Activated T-helper 2 cell treated with anti-CD3 and anti-CD28 coated beads, Interferon-gamma antibody, Interleukin-2, Interleukin-4, amounts not matched to agents 10 μg/mL and 5 μg/mL and 100 μg/mL, durations not matched to agents 14 hours and 24 hours and 36 hours (primary cell): ENCODE results near the gene RFWD3. TPM values are rescaled to one million over a fixed set of nuclear protein-coding genes. Genes with fewer than 3 reads are reported as not detected.
A peak's percentile ranks its signal among the peaks of the same experiment; 100 is the strongest.
"Not testable (repeated sequence)": the region's sequence is repeated elsewhere in the genome, so short reads cannot be mapped to it uniquely, and the experiment has no call there.

Experiments
- DNase-seq: peaks from one replicate; pipeline ENCODE4 v3.0.0; 2021; ENCODE audit warnings: low spot score
- H3K27ac Mint-ChIP-seq: one replicate; pipeline ENCODE4 v1.8.0; 2021; ENCODE audit warnings: mixed read lengths
- H3K27me3 Mint-ChIP-seq: one replicate; pipeline ENCODE4 v1.8.0; 2021; ENCODE audit warnings: low read depth, mixed read lengths
- H3K36me3 Mint-ChIP-seq: one replicate; pipeline ENCODE4 v1.8.0; 2021; ENCODE audit warnings: low read depth, mixed read lengths
- H3K4me1 Mint-ChIP-seq: one replicate; pipeline ENCODE4 v1.8.0; 2021; ENCODE audit warnings: low read depth, mixed read lengths
- H3K4me3 Mint-ChIP-seq: one replicate; pipeline ENCODE4 v1.8.0; 2021; ENCODE audit warnings: low read depth, mild to moderate bottlenecking, moderate library complexity, mixed read lengths
- H3K9me3 Mint-ChIP-seq: one replicate; pipeline ENCODE4 v1.8.0; 2021; ENCODE audit warnings: mixed read lengths
- intact Hi-C: fragments of 100-400 bp; cut with micrococcal nuclease; formaldehyde crosslinking; loops from one replicate; pipeline ENCODE4 v1.15.1; 2023
- total RNA-seq: library from RNA; stranded (reverse); gene quantifications from 2 replicates; pipeline ENCODE4 v1.2.3, GENCODE V29; 2022

RFWD3 gene
- total RNA-seq, 1 donor from 2014 or later: 94.5 TPM

DNA sequence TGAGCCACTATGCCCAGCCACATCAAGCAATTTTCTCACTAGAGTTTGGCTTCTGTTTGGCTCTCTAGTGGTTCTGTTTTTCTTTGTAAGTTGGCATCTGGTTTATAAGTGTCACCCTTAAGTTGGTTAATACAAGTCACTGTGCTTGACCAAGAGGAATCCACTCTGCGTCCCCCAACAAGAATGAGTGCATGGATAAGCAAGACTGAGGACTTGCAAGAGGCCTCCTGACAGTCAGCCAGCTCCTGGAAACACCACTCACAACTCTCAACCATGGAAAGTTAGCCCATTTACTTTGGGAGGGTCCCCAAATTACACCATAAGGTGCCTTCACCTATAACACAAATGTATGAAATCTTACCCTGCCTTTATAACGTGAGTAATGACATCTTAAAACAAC is 7.6 kb downstream of the RFWD3 start:
- Mint-ChIP-seq H3K27me3 (no peaks in the 10 kb centered on the region), H3K4me1 (peaks cover 69% of the 10 kb centered on the region), H3K9me3 (no peaks in the 10 kb centered on the region), H3K27ac (no peak overlapping the region), H3K36me3 (peaks cover 93% of the 10 kb centered on the region), H3K4me3 (no peak overlapping the region)
- intact Hi-C loops: no loop called here
- no peak for DNase-seq

DNA sequence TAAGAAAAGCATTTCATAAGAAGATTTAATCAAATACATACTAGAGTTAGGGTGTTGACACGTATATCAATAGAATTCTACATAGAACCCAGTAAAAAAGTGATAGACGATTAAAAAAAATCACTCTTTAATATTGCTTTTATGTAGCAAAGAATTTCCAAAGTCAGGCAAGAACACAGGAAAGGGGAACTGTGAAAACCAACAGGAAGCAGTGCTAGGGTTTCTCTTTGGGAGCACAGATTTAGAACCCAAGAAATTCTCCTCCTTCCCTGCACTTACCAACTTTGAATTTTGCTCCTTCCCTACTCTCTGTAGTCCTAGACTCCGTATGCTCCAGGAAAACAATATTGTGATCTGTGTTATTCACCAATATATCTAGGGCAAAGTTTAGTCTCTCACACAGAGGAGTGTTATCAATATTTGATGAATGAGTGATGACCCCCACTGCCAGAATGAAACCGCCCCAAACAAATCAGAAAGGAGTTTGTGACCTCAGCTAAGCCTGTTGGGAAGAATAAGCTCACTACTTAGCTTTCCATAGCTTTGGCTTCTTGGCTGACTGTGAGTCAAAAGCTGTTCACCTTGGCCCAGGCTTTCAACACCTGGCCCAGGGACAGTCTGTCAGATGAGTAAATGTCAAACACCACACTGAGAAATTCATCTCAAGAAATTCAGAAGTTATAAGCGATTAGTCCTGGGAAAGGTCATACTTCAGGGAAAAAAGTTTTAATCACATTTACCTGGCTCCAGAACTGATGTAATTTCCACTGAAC is 8.6 kb downstream of the RFWD3 start:
- peak overlapping the region; percentile 26 for H3K27ac Mint-ChIP-seq

DNA sequence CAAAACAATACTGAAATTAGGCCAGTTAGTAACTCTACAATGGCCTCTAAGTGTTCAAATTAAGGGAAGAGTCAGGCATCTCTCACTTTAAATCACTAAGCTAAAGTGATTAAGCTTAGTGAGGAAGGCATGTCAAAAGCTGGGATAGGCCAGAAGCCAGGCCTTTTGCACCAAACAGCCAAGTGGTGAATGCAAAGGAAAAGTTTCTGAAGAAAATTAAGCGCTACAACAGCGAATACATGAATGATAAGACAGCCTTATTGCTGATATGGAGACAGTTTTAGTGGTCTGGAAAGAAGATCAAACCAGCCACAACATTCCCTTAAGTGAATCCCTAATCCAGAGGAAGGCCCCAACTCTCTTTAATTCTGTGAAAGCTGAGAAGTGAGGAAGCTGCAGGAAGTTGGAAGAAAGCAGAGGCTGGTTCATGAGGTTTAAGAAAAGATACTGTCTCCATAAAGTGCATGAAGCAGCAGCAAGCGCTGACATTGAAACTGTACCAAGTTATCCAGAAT is 12.1 kb downstream of the RFWD3 start:
- DNase-seq: no peak
- Mint-ChIP-seq H3K27ac (no peak overlapping the region), H3K9me3 (no peaks in the 10 kb centered on the region), H3K4me1 (peaks cover 42% of the 10 kb centered on the region), H3K4me3 (no peak overlapping the region), H3K27me3 (no peaks in the 10 kb centered on the region), H3K36me3 (peaks cover 78% of the 10 kb centered on the region)
- intact Hi-C loops: no loop called here

More for the DNA sequence above, 8.6 kb downstream of the RFWD3 start:
- Mint-ChIP-seq H3K4me3 (no peak overlapping the region), H3K27me3 (no peaks in the 10 kb centered on the region), H3K9me3 (no peaks in the 10 kb centered on the region), H3K4me1 (peaks cover 63% of the 10 kb centered on the region), H3K36me3 (peaks cover 88% of the 10 kb centered on the region)
- intact Hi-C loops: no loop called here
- DNase-seq: no peak

DNA sequence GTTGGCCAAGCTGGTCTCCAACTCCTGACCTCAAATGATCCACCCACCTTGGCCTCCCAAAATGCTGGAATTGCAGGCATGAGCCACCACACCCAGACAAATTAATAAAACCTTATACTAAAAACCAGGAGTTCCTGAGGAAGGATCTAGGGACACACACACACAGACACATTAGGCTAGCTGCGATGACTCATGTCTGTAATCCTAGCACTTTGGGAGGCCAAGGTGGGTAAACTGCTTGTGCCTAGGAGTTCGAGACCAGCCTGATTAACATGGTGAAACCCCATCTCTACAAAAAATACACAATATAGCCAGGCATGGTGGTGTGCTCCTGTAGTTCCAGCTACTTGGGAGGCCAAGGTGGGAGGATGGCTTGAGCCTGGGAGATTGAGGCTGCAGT is 13.8 kb downstream of the RFWD3 start:
- Mint-ChIP-seq H3K36me3 (peaks cover 73% of the 10 kb centered on the region), H3K4me1 (peaks cover 29% of the 10 kb centered on the region)
- H3K9me3 Mint-ChIP-seq, DNase-seq, intact Hi-C loops, H3K4me3 Mint-ChIP-seq, H3K27me3 Mint-ChIP-seq, H3K27ac Mint-ChIP-seq: not testable (repeated sequence)

DNA sequence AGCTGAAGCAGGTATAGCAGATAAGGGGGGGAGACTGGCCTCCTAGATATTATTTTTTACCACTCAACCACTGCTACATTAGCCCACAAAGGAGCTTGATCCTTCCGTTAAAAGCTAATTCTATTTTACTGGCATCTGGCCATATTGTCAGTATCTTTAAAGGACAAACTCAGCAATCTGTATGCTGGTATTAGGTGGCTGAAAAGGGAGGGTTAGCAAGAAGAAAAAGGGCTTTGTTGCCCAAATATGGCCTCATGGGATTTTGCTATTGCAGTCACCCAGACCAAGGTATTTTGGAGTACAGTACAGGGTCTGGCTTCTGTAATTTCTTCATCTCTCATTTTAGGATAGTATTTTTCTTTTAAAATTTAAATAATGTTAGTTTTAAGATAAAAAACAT is 14.4 kb downstream of the RFWD3 start:
- Mint-ChIP-seq H3K36me3 (peaks cover 72% of the 10 kb centered on the region), H3K27ac (no peak overlapping the region), H3K4me3 (no peak overlapping the region), H3K4me1 (peaks cover 27% of the 10 kb centered on the region), H3K27me3 (no peaks in the 10 kb centered on the region), H3K9me3 (no peaks in the 10 kb centered on the region)
- intact Hi-C loops: no loop called here
- DNase-seq: no peak

DNA sequence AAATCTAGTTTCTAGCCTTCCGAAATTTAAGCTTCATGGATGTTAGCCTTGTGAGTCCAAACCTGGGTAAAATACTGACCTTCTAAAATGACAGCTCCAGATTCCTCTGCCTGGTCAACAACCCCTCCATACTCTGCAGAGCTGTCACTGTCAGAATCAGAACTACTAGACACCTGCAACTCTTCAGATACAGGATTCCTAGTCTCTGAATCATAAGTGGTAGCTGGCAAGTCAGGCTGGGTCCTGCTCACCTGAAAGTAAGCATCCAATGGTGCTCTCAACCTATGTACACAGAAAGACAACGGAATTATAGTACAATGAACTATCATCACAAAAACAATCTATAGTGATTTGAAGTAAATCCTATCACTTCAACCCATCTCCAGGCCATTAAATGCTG is 14.8 kb downstream of the RFWD3 start:
- Mint-ChIP-seq H3K27ac (no peak overlapping the region), H3K36me3 (peaks cover 72% of the 10 kb centered on the region), H3K4me3 (no peak overlapping the region), H3K4me1 (peaks cover 24% of the 10 kb centered on the region), H3K9me3 (no peaks in the 10 kb centered on the region), H3K27me3 (no peaks in the 10 kb centered on the region)
- no peak for DNase-seq
- intact Hi-C loops: no loop called here

DNA sequence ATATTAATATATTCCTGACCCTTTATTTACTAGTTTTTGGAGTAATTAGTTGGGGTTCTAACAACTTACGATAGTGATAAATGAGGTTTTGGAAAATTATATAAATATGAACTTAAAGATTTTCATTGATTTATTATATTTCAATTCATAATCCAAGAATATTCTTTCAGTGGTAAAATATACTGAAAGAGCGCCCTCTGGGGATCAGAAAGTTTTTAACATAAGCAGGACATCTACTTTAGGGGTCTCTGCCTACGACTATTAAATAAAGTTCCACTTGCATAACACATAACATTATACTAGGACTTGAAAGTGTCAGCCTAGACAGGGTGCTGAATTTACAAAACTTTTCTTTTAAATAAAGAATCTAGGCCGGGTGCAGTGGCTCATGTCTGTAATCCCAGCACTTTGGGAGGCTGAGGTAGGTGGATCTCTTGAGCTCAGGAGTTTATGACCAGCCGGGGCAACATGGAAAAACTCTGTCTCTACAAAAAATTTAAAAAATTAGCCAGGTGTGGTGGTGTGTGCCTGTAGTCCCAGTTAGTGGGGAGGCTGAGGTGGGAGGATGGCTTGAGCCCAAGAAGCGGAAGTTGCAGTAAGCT is 15.6 kb downstream of the RFWD3 start:
- intact Hi-C loops: no loop called here
- Mint-ChIP-seq H3K36me3 (peaks cover 71% of the 10 kb centered on the region), H3K27me3 (no peaks in the 10 kb centered on the region), H3K4me3 (no peak overlapping the region), H3K9me3 (no peaks in the 10 kb centered on the region), H3K27ac (no peak overlapping the region), H3K4me1 (peaks cover 21% of the 10 kb centered on the region)
- no peak for DNase-seq

DNA sequence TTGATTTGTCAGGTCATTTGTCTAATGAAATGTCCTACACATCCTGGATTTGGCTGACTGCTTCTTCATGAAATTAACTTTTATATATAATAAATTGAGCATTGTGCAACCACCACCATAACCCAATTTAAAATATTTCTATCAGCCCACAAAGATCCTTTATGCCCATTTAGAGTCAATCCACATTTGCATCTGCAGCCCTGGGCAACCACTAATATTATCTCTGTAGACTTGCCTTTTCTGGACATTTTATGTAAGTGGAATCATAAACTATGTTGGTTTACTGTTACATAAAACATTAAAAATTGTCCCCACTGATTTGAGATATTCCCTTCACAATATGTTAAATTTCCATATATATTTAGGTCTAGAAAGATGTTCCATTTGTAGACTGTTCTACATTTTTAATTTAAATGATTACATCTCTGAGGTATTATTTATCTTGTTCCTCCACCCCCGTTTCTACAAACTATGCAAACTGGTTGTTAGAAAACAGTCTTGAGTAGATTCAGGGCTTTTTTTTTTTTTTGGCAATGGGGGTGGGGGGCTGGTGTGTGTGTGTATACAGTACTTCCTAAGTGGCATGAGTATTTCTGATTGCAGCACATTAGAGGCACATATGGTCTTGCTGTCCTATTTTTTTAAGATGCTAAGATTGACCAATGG is 16.7 kb downstream of the RFWD3 start:
- Mint-ChIP-seq H3K36me3 (peaks cover 68% of the 10 kb centered on the region), H3K4me3 (no peak overlapping the region), H3K27me3 (no peaks in the 10 kb centered on the region), H3K9me3 (no peaks in the 10 kb centered on the region), H3K27ac (no peak overlapping the region), H3K4me1 (peaks cover 16% of the 10 kb centered on the region)
- intact Hi-C loops: no loop called here
- DNase-seq: no peak

DNA sequence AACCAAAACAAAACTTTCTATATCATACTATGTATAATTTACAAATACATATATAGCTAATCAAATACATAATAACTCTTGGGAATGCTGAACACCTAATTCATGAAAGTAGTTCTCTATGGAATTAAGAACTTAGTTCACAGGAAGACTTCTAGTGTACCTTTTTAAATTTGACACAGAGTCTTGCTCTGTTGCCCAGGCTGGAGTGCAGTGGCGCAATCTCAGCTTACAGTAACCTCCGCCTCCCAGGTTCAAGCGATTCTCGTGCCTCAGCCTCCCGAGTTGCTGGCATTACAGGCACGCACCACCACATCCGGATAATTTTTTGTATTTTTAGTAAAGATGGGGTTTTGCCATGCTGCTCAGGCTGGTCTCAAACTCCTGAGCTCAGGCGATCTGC is 24.7 kb downstream of the RFWD3 start:
- H3K4me1 Mint-ChIP-seq: peaks cover 5% of the 10 kb centered on the region
- H3K4me3 Mint-ChIP-seq: no peak overlapping the region
- H3K27ac Mint-ChIP-seq: no peak overlapping the region
- intact Hi-C loops: no loop called here
- H3K27me3 Mint-ChIP-seq: no peaks in the 10 kb centered on the region
- DNase-seq: no peak
- peaks cover 63% of the 10 kb centered on the region for H3K36me3 Mint-ChIP-seq
- H3K9me3 Mint-ChIP-seq: no peaks in the 10 kb centered on the region

DNA sequence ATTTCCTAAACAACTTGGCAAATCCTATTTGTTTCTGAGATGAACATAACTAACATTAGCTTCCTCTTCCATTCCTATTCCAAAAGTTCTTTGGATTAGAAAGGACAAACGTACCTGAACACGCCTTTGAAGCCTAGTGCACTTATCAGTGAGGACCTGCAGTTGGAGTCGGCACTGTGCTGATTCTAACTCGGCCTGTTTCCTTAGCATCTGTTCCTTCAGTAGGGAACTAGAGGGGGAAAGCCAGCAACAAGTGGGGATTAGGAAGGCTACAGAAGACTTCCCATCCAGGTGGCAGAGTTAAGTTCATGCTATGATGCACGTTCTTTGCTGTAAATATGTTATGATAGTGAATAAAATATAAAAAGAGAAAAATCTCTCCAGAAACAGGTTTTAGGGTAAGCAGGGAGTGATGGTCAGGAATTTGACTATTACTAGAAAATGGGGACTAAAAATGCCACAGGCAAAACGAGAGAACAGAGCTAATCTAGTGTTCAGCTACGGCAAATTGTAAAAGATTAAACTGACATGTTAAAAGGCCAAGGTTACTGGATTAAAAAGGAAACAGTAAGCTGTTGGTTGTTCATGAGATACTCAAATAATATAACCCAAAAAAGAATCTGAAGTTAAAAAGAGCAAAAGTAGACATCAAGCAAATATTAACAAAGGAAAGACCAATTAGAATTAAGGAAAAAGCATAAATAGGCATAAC is 28.8 kb downstream of the RFWD3 start:
- H3K36me3 Mint-ChIP-seq: peaks cover 66% of the 10 kb centered on the region
- no peak overlapping the region for H3K4me3 Mint-ChIP-seq
- no peak for DNase-seq
- H3K9me3 Mint-ChIP-seq: no peaks in the 10 kb centered on the region
- H3K27ac Mint-ChIP-seq: no peak overlapping the region
- intact Hi-C loops: no loop called here
- H3K4me1 Mint-ChIP-seq: peaks cover 3% of the 10 kb centered on the region
- no peaks in the 10 kb centered on the region for H3K27me3 Mint-ChIP-seq

DNA sequence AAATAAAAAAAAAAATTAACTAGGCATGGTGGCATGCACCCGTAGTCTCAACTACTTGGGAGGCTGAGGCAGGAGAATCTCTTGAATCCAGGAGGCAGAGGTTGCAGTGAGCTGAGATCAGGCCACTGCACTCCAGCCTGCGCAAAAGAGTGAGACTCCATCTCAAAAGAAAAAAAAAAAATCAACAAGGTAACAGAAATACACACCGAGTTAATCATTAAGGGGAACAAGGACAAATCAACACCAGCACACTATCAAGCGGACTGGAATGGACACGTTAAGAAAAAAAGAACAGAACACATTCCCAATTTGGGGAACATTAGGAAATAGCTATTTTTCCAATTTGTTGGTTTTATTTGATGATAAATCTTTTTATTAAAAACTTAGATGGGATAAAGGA is 31.4 kb downstream of the RFWD3 start:
- DNase-seq: no peak
- intact Hi-C loops: no loop called here
- no peak overlapping the region for H3K27ac Mint-ChIP-seq
- H3K9me3 Mint-ChIP-seq: no peaks in the 10 kb centered on the region
- no peak overlapping the region for H3K4me3 Mint-ChIP-seq
- peaks cover 3% of the 10 kb centered on the region for H3K4me1 Mint-ChIP-seq
- peaks cover 64% of the 10 kb centered on the region for H3K36me3 Mint-ChIP-seq
- H3K27me3 Mint-ChIP-seq: no peaks in the 10 kb centered on the region

DNA sequence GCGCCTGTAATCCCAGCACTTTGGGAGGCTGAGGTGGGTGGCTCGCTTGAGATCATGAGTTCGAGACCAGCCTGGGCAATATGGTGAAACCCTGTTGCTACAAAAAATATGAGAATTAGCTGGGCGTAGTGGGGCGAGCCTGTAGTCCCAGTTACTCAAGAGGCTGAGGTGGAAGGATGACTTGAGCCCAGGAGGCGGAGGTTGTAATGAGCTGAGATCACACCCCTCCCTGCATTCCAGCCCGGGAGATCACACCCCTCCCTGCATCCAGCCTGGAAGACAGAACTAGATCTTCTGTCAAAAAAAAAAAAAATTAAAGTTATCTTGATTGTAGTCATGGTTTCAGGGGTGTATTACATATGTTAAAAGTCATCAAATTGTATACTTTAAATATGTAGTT is 33.0 kb downstream of the RFWD3 start:
- Mint-ChIP-seq H3K9me3 (no peaks in the 10 kb centered on the region), H3K4me1 (peaks cover 3% of the 10 kb centered on the region), H3K27me3 (no peaks in the 10 kb centered on the region), H3K36me3 (peaks cover 76% of the 10 kb centered on the region), H3K27ac (no peak overlapping the region), H3K4me3 (no peak overlapping the region)
- no peak for DNase-seq
- intact Hi-C loops: no loop called here
